ENCODE results near the gene TPRA1. TPM values are rescaled to one million over a fixed set of nuclear protein-coding genes. Genes with fewer than 3 reads are reported as not detected.

TPRA1 gene
- total RNA-seq, 1 donor from 2014 or later, result 11.8 TPM

GRCh38 chr3:127535106-127535785 lies 55.3 kb downstream of the TPRA1 start:
- TF ChIP-seq EZH2phosphoT487 (IDR thresholded peaks at IDR 0.05), result peak; percentile 54
- no peak for TF ChIP-seq EZH2 (IDR thresholded peaks at IDR 0.05)
- TF ChIP-seq CTCF (IDR thresholded peaks at IDR 0.05), result no peak
- Histone ChIP-seq H3K36me3 (no peaks in the 10 kb centered on the region), H4K20me1 (ENCODE audit: low read depth) (no peaks in the 10 kb centered on the region), H3K4me1 (peaks cover 29% of the 10 kb centered on the region), H3K27ac (no peak overlapping the region), H3F3A (ENCODE audit: low read depth) (no peaks in the 10 kb centered on the region), H3K4me3 (no peak overlapping the region), H2AFZ (replicated peaks) (no peak overlapping the region), H3K9ac (no peak overlapping the region), H3K4me2 (peak overlapping the region; percentile 23), H3K27me3 (no peaks in the 10 kb centered on the region), H3K79me2 (ENCODE audit: low read depth) (no peaks in the 10 kb centered on the region), H3K9me3 (ENCODE audit: low read depth) (no peaks in the 10 kb centered on the region)
- Mint-ChIP-seq H3K4me3 (peak overlapping the region; percentile 65), H3K27me3 (ENCODE audit: insufficient read depth, low read depth) (peaks cover 23% of the 10 kb centered on the region), H3K4me1 (peaks cover 59% of the 10 kb centered on the region), H3K9me3 (peaks cover 8% of the 10 kb centered on the region), H3K36me3 (peaks cover under 1% of the 10 kb centered on the region), H3K27ac (peak overlapping the region; percentile 97)
- peak; percentile 31 for DNase-seq (ENCODE audit: low spot score)

GRCh38 chr3:127534564-127534963 lies 56.0 kb downstream of the TPRA1 start:
- no peaks in the 10 kb centered on the region for H3K9me3 ChIP-seq (ENCODE audit: low read depth)
- H3K36me3 ChIP-seq, result no peaks in the 10 kb centered on the region
- Mint-ChIP-seq H3K9me3 (peaks cover 14% of the 10 kb centered on the region), H3K27ac (peak overlapping the region; percentile 57), H3K4me3 (no peak overlapping the region), H3K4me1 (peaks cover 56% of the 10 kb centered on the region), H3K36me3 (peaks cover 3% of the 10 kb centered on the region), H3K27me3 (ENCODE audit: insufficient read depth, low read depth) (peaks cover 23% of the 10 kb centered on the region)
- no peaks in the 10 kb centered on the region for H3K79me2 ChIP-seq (ENCODE audit: low read depth)
- no peak overlapping the region for H3K9ac ChIP-seq
- H2AFZ ChIP-seq (replicated peaks), result no peak overlapping the region
- no peak overlapping the region for H3K27ac ChIP-seq
- no peaks in the 10 kb centered on the region for H3F3A ChIP-seq (ENCODE audit: low read depth)
- no peak overlapping the region for H3K4me2 ChIP-seq
- no peaks in the 10 kb centered on the region for H3K27me3 ChIP-seq
- no peak overlapping the region for H3K4me3 ChIP-seq
- TF ChIP-seq EZH2 (IDR thresholded peaks at IDR 0.05), result no peak
- H3K4me1 ChIP-seq, result peaks cover 29% of the 10 kb centered on the region
- DNase-seq (ENCODE audit: low spot score), result no peak
- no peaks in the 10 kb centered on the region for H4K20me1 ChIP-seq (ENCODE audit: low read depth)

GRCh38 chr3:127534161-127534451 lies 56.4 kb downstream of the TPRA1 start:
- H3K4me3 Mint-ChIP-seq, result no peak overlapping the region
- Histone ChIP-seq H3K27me3 (no peaks in the 10 kb centered on the region), H3F3A (ENCODE audit: low read depth) (no peaks in the 10 kb centered on the region), H3K4me1 (peaks cover 29% of the 10 kb centered on the region), H3K27ac (no peak overlapping the region), H3K36me3 (no peaks in the 10 kb centered on the region), H4K20me1 (ENCODE audit: low read depth) (no peaks in the 10 kb centered on the region), H3K4me2 (no peak overlapping the region), H3K9me3 (ENCODE audit: low read depth) (no peaks in the 10 kb centered on the region), H3K9ac (no peak overlapping the region), H3K4me3 (no peak overlapping the region), H3K79me2 (ENCODE audit: low read depth) (no peaks in the 10 kb centered on the region), H2AFZ (replicated peaks) (no peak overlapping the region)
- TF ChIP-seq EZH2phosphoT487 (IDR thresholded peaks at IDR 0.05), result no peak
- TF ChIP-seq CTCF (IDR thresholded peaks at IDR 0.05), result no peak
- TF ChIP-seq EZH2 (IDR thresholded peaks at IDR 0.05), result no peak
- no peak for DNase-seq (ENCODE audit: low spot score)
- peaks cover 15% of the 10 kb centered on the region for H3K9me3 Mint-ChIP-seq
- peaks cover 52% of the 10 kb centered on the region for H3K4me1 Mint-ChIP-seq
- H3K27ac Mint-ChIP-seq, result peak overlapping the region; percentile 14
- H3K27me3 Mint-ChIP-seq (ENCODE audit: insufficient read depth, low read depth), result peaks cover 23% of the 10 kb centered on the region
- H3K36me3 Mint-ChIP-seq, result peaks cover 3% of the 10 kb centered on the region

- Mint-ChIP-seq H3K4me1 (peaks cover 46% of the 10 kb centered on the region), H3K27me3 (ENCODE audit: insufficient read depth, low read depth) (peaks cover 22% of the 10 kb centered on the region), H3K36me3 (peaks cover 3% of the 10 kb centered on the region), H3K9me3 (peaks cover 17% of the 10 kb centered on the region), H3K27ac (no peak overlapping the region), H3K4me3 (no peak overlapping the region)
- H3K4me2 ChIP-seq, result no peak overlapping the region
- H3K4me3 ChIP-seq, result no peak overlapping the region
- no peaks in the 10 kb centered on the region for H3K27me3 ChIP-seq
- no peaks in the 10 kb centered on the region for H3F3A ChIP-seq (ENCODE audit: low read depth)
- no peak overlapping the region for H3K9ac ChIP-seq
- no peak overlapping the region for H3K27ac ChIP-seq
- no peaks in the 10 kb centered on the region for H3K9me3 ChIP-seq (ENCODE audit: low read depth)
- H3K79me2 ChIP-seq (ENCODE audit: low read depth), result no peaks in the 10 kb centered on the region
- no peaks in the 10 kb centered on the region for H4K20me1 ChIP-seq (ENCODE audit: low read depth)
- no peak for DNase-seq (ENCODE audit: low spot score)
- H2AFZ ChIP-seq (replicated peaks), result no peak overlapping the region
- TF ChIP-seq EZH2phosphoT487 (IDR thresholded peaks at IDR 0.05), result no peak
- no peak for TF ChIP-seq EZH2 (IDR thresholded peaks at IDR 0.05)
- TF ChIP-seq CTCF (IDR thresholded peaks at IDR 0.05), result no peak
- H3K36me3 ChIP-seq, result no peaks in the 10 kb centered on the region
- H3K4me1 ChIP-seq, result peaks cover 29% of the 10 kb centered on the region
Measured at GRCh38 chr3:127532561-127533203, 57.9 kb downstream of the TPRA1 start.

All from neural progenitor cell (in vitro differentiated cells).